GM12878 (cell line): ENCODE data around the gene SLC4A8. TPM values are rescaled to one million over a fixed set of nuclear protein-coding genes. Genes with fewer than 3 reads are reported as not detected.

ENCODE experiments used
- ATAC-seq: fragments of 200-7000 bp; cut with Tn5 transposase; 3 replicates; pipeline ENCODE4 v1.9.1; 2020; ENCODE audit warnings: mild to moderate bottlenecking, moderate library complexity
- BruUV-seq: library from RNA; stranded (reverse); fragments of 400-500 nt; replicated peaks from 2 replicates; lab custom pipeline; 2021; lab: Mats Ljungman, UMichigan
- CTCF ChIA-PET: fragments of 300-600 bp; sonication (Branson Sonifier 250); formaldehyde crosslinking; extraction: SDS; loops from one replicate; lab custom pipeline; 2021; ENCODE audit warnings: inconsistent platforms; lab: Yijun Ruan, JAX
- POLR2A ChIA-PET: fragments of 350-600 bp; formaldehyde crosslinking; extraction: SDS; loops from one replicate; lab custom pipeline; 2021; ENCODE audit warnings: inconsistent platforms; lab: Charles Lee
- RAD21 ChIA-PET: fragments of 300-600 bp; sonication (Branson Sonifier 250); formaldehyde crosslinking; loops from one replicate; lab custom pipeline; 2023; ENCODE audit warnings: antibody characterized with exemption; ENCODE audit not compliant: unreplicated experiment; lab: Charles Lee
- SMC1A ChIA-PET: fragments of 300-600 bp; sonication (Branson Sonifier 250); formaldehyde crosslinking; loops from one replicate; lab custom pipeline; 2023; ENCODE audit not compliant: unreplicated experiment, uncharacterized antibody; lab: Charles Lee
- DNase-seq: peaks from one replicate; pipeline ENCODE4 v3.0.0-alpha.2; 2011; ENCODE audit warnings: low read depth, low spot score
- FAIRE-seq: peaks from 3 replicates; lab custom pipeline; 2011; peaks lifted over from hg19 to GRCh38; lab: Jason Lieb, UNC
- H2AFZ ChIP-seq: 2 replicates; pipeline ENCODE4 v1.6.0; 2011; ENCODE audit warnings: low read depth, low read length, control low read depth; ENCODE audit not compliant: control insufficient read depth
- H3K27ac ChIP-seq: 2 replicates; pipeline ENCODE4 v1.5.1; 2011; ENCODE audit warnings: control low read depth; ENCODE audit not compliant: control insufficient read depth, insufficient read depth
- H3K27me3 ChIP-seq, 2 experiments: replicated peaks in 1 of 2; 2 replicates each; pipeline versions ENCODE4 v1.6.0 to v1.6.1; 2011; ENCODE audit warnings: low read length in 1 of 2; ENCODE audit not compliant: control insufficient read depth in 2 of 2, insufficient read depth in 2 of 2
- H3K36me3 ChIP-seq, 2 experiments: 2 replicates each; pipeline ENCODE4 v1.5.1; 2011; ENCODE audit warnings: low read length in 1 of 2; ENCODE audit not compliant: control insufficient read depth in 2 of 2, insufficient read depth in 2 of 2
- H3K4me1 ChIP-seq: 2 replicates; pipeline ENCODE4 v1.6.1; 2011; ENCODE audit warnings: mild to moderate bottlenecking, low read length, moderate library complexity, mixed read lengths; ENCODE audit not compliant: control insufficient read depth, insufficient read depth
- H3K4me2 ChIP-seq: 2 replicates; pipeline ENCODE4 v1.6.0; 2011; ENCODE audit warnings: control low read depth; ENCODE audit not compliant: control insufficient read depth, insufficient read depth
- H3K4me3 ChIP-seq: fragments of 200-600 bp; sonication (generic); 2 replicates; pipeline ENCODE4 v1.5.1; 2016
- H3K79me2 ChIP-seq: 2 replicates; pipeline ENCODE4 v1.6.0; 2011; ENCODE audit warnings: low read length; ENCODE audit not compliant: control insufficient read depth, insufficient read depth
- H3K9ac ChIP-seq: 2 replicates; pipeline ENCODE4 v1.8.0; 2011; ENCODE audit warnings: low read length, control low read depth, mixed read lengths; ENCODE audit not compliant: control insufficient read depth, insufficient read depth
- H3K9me3 ChIP-seq: replicated peaks from 3 replicates; pipeline ENCODE4 v1.5.1; 2011; ENCODE audit warnings: mild to moderate bottlenecking, low read length; ENCODE audit not compliant: control insufficient read depth, insufficient read depth
- H4K20me1 ChIP-seq: 2 replicates; pipeline ENCODE4 v1.6.0; 2011; ENCODE audit not compliant: control insufficient read depth, insufficient read depth
- CBX5 ChIP-seq: sonication (generic); IDR thresholded peaks from 2 replicates; pipeline ENCODE4 v1.6.1; 2016; ENCODE audit warnings: low read depth, moderate library complexity, mild to moderate bottlenecking, inconsistent platforms
- ESRRA ChIP-seq: IDR thresholded peaks from 2 replicates; pipeline ENCODE4 v1.6.1; 2012; ENCODE audit warnings: mild to moderate bottlenecking, low read length, improper control_type of control experiment
- LARP7 ChIP-seq: fragments of 450-650 bp; IDR thresholded peaks from 2 replicates; pipeline ENCODE4 v1.6.1; 2017; ENCODE audit warnings: mild to moderate bottlenecking
- MYB ChIP-seq: fragments of 150-350 bp; IDR thresholded peaks from 2 replicates; pipeline ENCODE4 v1.6.1; 2014; ENCODE audit warnings: mild to moderate bottlenecking, low read depth, low read length, borderline replicate concordance
- NRF1 ChIP-seq: conservative IDR thresholded peaks from 2 replicates; pipeline ENCODE4 v1.6.1; 2011; ENCODE audit warnings: mild to moderate bottlenecking, low read depth, low read length, improper control_type of control experiment
- POU2F2 ChIP-seq: IDR thresholded peaks from 3 replicates; pipeline ENCODE4 v1.6.1; 2011; ENCODE audit warnings: low read depth, mild to moderate bottlenecking, low read length, borderline replicate concordance
- RAD21 ChIP-seq: IDR thresholded peaks from 2 replicates; pipeline ENCODE4 v1.6.1; 2011; ENCODE audit warnings: mild to moderate bottlenecking, low read depth, low read length, moderate library complexity; ENCODE audit not compliant: insufficient read depth
- SKIL ChIP-seq: fragments of 450-650 bp; IDR thresholded peaks from 2 replicates; pipeline ENCODE4 v1.6.1; 2017; ENCODE audit warnings: mild to moderate bottlenecking, low read depth, inconsistent platforms; ENCODE audit not compliant: poor library complexity, severe bottlenecking
- SUZ12 ChIP-seq: fragments of 200-600 bp; sonication (generic); IDR thresholded peaks from one replicate; pipeline ENCODE4 v1.6.1; 2018; ENCODE audit warnings: antibody characterized with exemption, mild to moderate bottlenecking; ENCODE audit not compliant: unreplicated experiment
- WRNIP1 ChIP-seq: IDR thresholded peaks from 2 replicates; pipeline ENCODE4 v1.6.1; 2011; ENCODE audit warnings: low read depth, low read length, improper control_type of control experiment, borderline replicate concordance
- ZBTB11 ChIP-seq: fragments of 450-650 bp; formaldehyde crosslinking; IDR thresholded peaks from 2 replicates; pipeline ENCODE4 v1.5.0; 2022; ENCODE audit warnings: mild to moderate bottlenecking, missing genetic modification characterization
- ZNF207 ChIP-seq: fragments of 450-650 bp; IDR thresholded peaks from 2 replicates; pipeline ENCODE4 v1.6.1; 2014; ENCODE audit warnings: antibody characterized with exemption, mild to moderate bottlenecking, borderline replicate concordance
- WGBS: methylation state at CpG from one replicate; pipeline ENCODE4 v1.1.6; 2016; ENCODE audit warnings: low lambda C conversion rate; ENCODE audit not compliant: insufficient replicate concordance, insufficient coverage; ENCODE audit errors: missing lambda C conversion rate; 5-methylcytosine and 5-hydroxymethylcytosine counted together
- in situ Hi-C: fragments of 300-500 bp; cut with MboI; formaldehyde crosslinking; loops from 9 replicates; pipeline ENCODE4 v1.14.3; 2018; ENCODE audit warnings: mixed read lengths
- intact Hi-C: fragments of 100-400 bp; cut with micrococcal nuclease; formaldehyde crosslinking; loops from one replicate; pipeline ENCODE4 v1.14.2; 2022; ENCODE audit not compliant: unreplicated experiment
- polyA plus RNA-seq, 11 experiments: library from polyadenylated mRNA; depleted of rRNA in 4 of 11; unstranded in 6 of 11; stranded (reverse) in 5 of 11; fragments of >200 nt; fragmentation: Nextera tagmentation in 4 of 11; fragmentation: Illumina TruSeq in 1 of 11; extraction: Ambion mirVana in 4 of 11; extraction: Trizol in 1 of 11; gene quantifications; 1 replicate in 1 of 11; 2 replicates in 10 of 11; pipeline versions ENCODE4 v1.2.1 to v1.2.3, GENCODE V29; 2011 to 2016; ENCODE audit warnings: inconsistent platforms in 2 of 11, missing spikeins in 2 of 11, low read depth in 1 of 11
- total RNA-seq, 4 experiments: library from RNA; depleted of rRNA in 3 of 4; stranded (reverse); fragments of >200 nt in 3 of 4; fragmentation: Illumina TruSeq in 1 of 4; extraction: Trizol in 1 of 4; gene quantifications; 2 replicates each; pipeline versions ENCODE4 v1.2.1 to v1.2.3, GENCODE V29; 2013 to 2021

SLC4A8 gene
- total and polyA plus RNA-seq, 10 of the 15 experiments (the other 5 are each of a cell fraction or from before 2014, with no cell fraction given) = 1.4 to 7.7 (median 3.7) TPM

- CTCF ChIA-PET = interaction anchor here (0.8 to 0.9 kb wide), 3 partner anchors 20 to 1194 kb away, joined by 3 read pairs; no protein-coding TSS in a partner anchor
Measured at GRCh38 chr12:51399891-51400290, 24.7 kb upstream of the SLC4A8 start.

GRCh38 chr12:51401020-51401419, 23.6 kb upstream of the SLC4A8 start:
- no peak overlapping the region for H3K4me3 ChIP-seq
- DNase-seq (no peak), FAIRE-seq (no peak), ATAC-seq (no peak)
- in situ Hi-C loops = no loop called here
- peaks cover 4% of the 10 kb centered on the region for H3K4me1 ChIP-seq
- H3K36me3 ChIP-seq = no peaks in the 10 kb centered on the region
- RAD21 ChIA-PET = no interaction called here
- 98% methylated on average over 14 of the region's 14 CpGs for WGBS
- H3K9ac ChIP-seq = no peak overlapping the region
- POLR2A ChIA-PET = no interaction called here
- no peak overlapping the region for H3K27ac ChIP-seq
- H3K9me3 ChIP-seq = no peaks in the 10 kb centered on the region
- no peaks in the 10 kb centered on the region for H4K20me1 ChIP-seq
- no peaks in the 10 kb centered on the region for H3K79me2 ChIP-seq
- H3K27me3 ChIP-seq = no peaks in the 10 kb centered on the region
- intact Hi-C loops = no loop called here
- CTCF ChIA-PET = interaction anchor here (1.2 kb wide), 1 partner anchor 20 kb away, joined by 3 read pairs; no protein-coding TSS in a partner anchor
- BruUV-seq = no TSS peak
- H3K4me2 ChIP-seq = no peak overlapping the region
- SMC1A ChIA-PET = interaction anchor here (0.6 kb wide), 1 partner anchor 67 kb away, joined by 3 read pairs; no protein-coding TSS in a partner anchor
- H2AFZ ChIP-seq = no peak overlapping the region
- TF ChIP-seq RAD21 (no peak), ZBTB11 (no peak), SKIL (no peak), ZNF207 (no peak), CBX5 (no peak), NRF1 (no peak), SUZ12 (no peak), MYB (no peak), POU2F2 (no peak), ESRRA (no peak), WRNIP1 (no peak)

More at GRCh38 chr12:51399891-51400290, 24.7 kb upstream of the SLC4A8 start:
- Histone ChIP-seq H3K27me3 (no peaks in the 10 kb centered on the region), H3K9me3 (no peaks in the 10 kb centered on the region), H3K36me3 (no peaks in the 10 kb centered on the region), H4K20me1 (no peaks in the 10 kb centered on the region), H3K27ac (no peak overlapping the region), H3K4me3 (no peak overlapping the region), H3K4me2 (no peak overlapping the region), H2AFZ (no peak overlapping the region), H3K9ac (no peak overlapping the region), H3K79me2 (no peaks in the 10 kb centered on the region), H3K4me1 (peaks cover 14% of the 10 kb centered on the region)
- no peak for DNase-seq
- in situ Hi-C loops = no loop called here
- TF ChIP-seq LARP7 = no peak
- ATAC-seq = no peak
- ChIA-PET SMC1A (interaction anchor here (1.8 kb wide), 1 partner anchor 16 kb away, joined by 4 read pairs; no protein-coding TSS in a partner anchor), POLR2A (interaction anchor here (0.8 kb wide), 1 partner anchor 38 kb away, joined by 3 read pairs; no protein-coding TSS in a partner anchor), RAD21 (no interaction called here)
- 62% methylated on average over 4 of the region's 4 CpGs for WGBS
- FAIRE-seq = no peak
- BruUV-seq = no TSS peak
- intact Hi-C loops = no loop called here
